Ishikawa (cell line): ENCODE results near the gene TMED9.

Experiments
- CEBPB ChIP-seq: IDR thresholded peaks from 2 replicates; pipeline ENCODE4 v1.6.1; 2012
- CREB1 ChIP-seq: IDR thresholded peaks from 2 replicates; pipeline ENCODE4 v1.6.1; 2012; ENCODE audit warnings: low read depth
- EGR1 ChIP-seq: IDR thresholded peaks from 2 replicates; pipeline ENCODE4 v1.6.1; 2012
- EP300 ChIP-seq: IDR thresholded peaks from 2 replicates; pipeline ENCODE4 v1.6.1; 2012; ENCODE audit warnings: borderline replicate concordance
- FOXM1 ChIP-seq: IDR thresholded peaks from 2 replicates; pipeline ENCODE4 v1.6.1; 2012; ENCODE audit warnings: low read depth, borderline replicate concordance
- MAX ChIP-seq: IDR thresholded peaks from 2 replicates; pipeline ENCODE4 v1.6.1; 2012
- NFIC ChIP-seq: IDR thresholded peaks from 2 replicates; pipeline ENCODE4 v1.6.1; 2012
- RAD21 ChIP-seq: IDR thresholded peaks from 2 replicates; pipeline ENCODE4 v1.6.1; 2012; ENCODE audit warnings: low read depth
- TAF1 ChIP-seq: IDR thresholded peaks from 2 replicates; pipeline ENCODE4 v1.6.1; 2012; ENCODE audit warnings: low read depth, mild to moderate bottlenecking
- TCF12 ChIP-seq: IDR thresholded peaks from 2 replicates; pipeline ENCODE4 v1.6.1; 2012; ENCODE audit warnings: low read depth
- TEAD4 ChIP-seq: IDR thresholded peaks from 2 replicates; pipeline ENCODE4 v1.6.1; 2012
- USF1 ChIP-seq: IDR thresholded peaks from 2 replicates; pipeline ENCODE4 v1.6.1; 2012
- YY1 ChIP-seq: IDR thresholded peaks from 2 replicates; pipeline ENCODE4 v1.6.1; 2012; ENCODE audit warnings: low read depth
- ZBTB7A ChIP-seq: IDR thresholded peaks from 2 replicates; pipeline ENCODE4 v1.6.1; 2012; ENCODE audit warnings: low read depth
- TF ChIP-seq, protein P1 (sequence below): IDR thresholded peaks from 2 replicates; pipeline ENCODE4 v1.6.1; 2012; ENCODE audit warnings: low read depth, mild to moderate bottlenecking

The TMED9 gene

GRCh38 chr5:177591690-177592009, 353 bp upstream of the TMED9 start:
- TF ChIP-seq ZBTB7A (no peak), TEAD4 (no peak), TAF1 (no peak), MAX (no peak), CREB1 (no peak), FOXM1 (no peak), USF1 (no peak), CEBPB (no peak)
- TF ChIP-seq, protein P1, sequence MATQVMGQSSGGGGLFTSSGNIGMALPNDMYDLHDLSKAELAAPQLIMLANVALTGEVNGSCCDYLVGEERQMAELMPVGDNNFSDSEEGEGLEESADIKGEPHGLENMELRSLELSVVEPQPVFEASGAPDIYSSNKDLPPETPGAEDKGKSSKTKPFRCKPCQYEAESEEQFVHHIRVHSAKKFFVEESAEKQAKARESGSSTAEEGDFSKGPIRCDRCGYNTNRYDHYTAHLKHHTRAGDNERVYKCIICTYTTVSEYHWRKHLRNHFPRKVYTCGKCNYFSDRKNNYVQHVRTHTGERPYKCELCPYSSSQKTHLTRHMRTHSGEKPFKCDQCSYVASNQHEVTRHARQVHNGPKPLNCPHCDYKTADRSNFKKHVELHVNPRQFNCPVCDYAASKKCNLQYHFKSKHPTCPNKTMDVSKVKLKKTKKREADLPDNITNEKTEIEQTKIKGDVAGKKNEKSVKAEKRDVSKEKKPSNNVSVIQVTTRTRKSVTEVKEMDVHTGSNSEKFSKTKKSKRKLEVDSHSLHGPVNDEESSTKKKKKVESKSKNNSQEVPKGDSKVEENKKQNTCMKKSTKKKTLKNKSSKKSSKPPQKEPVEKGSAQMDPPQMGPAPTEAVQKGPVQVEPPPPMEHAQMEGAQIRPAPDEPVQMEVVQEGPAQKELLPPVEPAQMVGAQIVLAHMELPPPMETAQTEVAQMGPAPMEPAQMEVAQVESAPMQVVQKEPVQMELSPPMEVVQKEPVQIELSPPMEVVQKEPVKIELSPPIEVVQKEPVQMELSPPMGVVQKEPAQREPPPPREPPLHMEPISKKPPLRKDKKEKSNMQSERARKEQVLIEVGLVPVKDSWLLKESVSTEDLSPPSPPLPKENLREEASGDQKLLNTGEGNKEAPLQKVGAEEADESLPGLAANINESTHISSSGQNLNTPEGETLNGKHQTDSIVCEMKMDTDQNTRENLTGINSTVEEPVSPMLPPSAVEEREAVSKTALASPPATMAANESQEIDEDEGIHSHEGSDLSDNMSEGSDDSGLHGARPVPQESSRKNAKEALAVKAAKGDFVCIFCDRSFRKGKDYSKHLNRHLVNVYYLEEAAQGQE: no peak

- TF ChIP-seq, protein P1: no peak
Observed at GRCh38 chr5:177592905-177593304, 902 bp downstream of the TMED9 start.

DNA sequence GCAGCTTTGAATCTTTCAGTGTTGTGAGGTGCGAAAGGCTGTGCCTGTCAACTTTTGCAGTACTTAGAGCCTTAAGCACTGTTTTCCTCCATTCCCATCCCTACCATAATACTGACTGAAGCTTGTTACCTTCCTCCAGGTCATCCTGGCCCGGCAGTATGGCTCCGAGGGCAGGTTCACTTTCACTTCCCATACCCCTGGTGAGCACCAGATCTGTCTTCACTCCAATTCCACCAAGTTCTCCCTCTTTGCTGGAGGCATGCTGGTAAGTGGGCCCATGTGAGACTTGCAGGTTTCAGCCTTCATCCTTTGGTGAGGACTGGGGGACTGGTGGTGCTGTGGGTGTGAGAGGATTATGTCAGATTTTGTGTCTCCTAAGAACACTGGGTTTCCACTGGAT, 1.5 kb downstream of the TMED9 start:
- TF ChIP-seq TAF1 (no peak), RAD21 (no peak), YY1 (no peak), MAX (no peak), CEBPB (no peak), TCF12 (no peak), EP300 (no peak), TEAD4 (no peak), CREB1 (no peak), USF1 (no peak)

GRCh38 chr5:177594071-177594470, 2.1 kb downstream of the TMED9 start:
- TF ChIP-seq TCF12 (no peak), RAD21 (no peak), FOXM1 (no peak), MAX (no peak), NFIC (no peak), TAF1 (no peak), CREB1 (no peak), YY1 (no peak), ZBTB7A (no peak), USF1 (no peak), EP300 (no peak), EGR1 (no peak), TEAD4 (no peak), CEBPB (no peak)
- TF ChIP-seq, protein P1: no peak

GRCh38 chr5:177595026-177595585, 3.1 kb downstream of the TMED9 start:
- no peak for TF ChIP-seq CREB1
- no peak for TF ChIP-seq NFIC
- TF ChIP-seq USF1: no peak
- TF ChIP-seq CEBPB: no peak
- no peak for TF ChIP-seq TCF12
- TF ChIP-seq EGR1: no peak
- TF ChIP-seq ZBTB7A: no peak
- TF ChIP-seq RAD21: no peak
- TF ChIP-seq, protein P1: no peak
- no peak for TF ChIP-seq TEAD4
- no peak for TF ChIP-seq MAX
- no peak for TF ChIP-seq TAF1
- no peak for TF ChIP-seq FOXM1
- no peak for TF ChIP-seq EP300
- no peak for TF ChIP-seq YY1
